Measurements from ENCODE around the gene PADI3.
"Not testable (repeated sequence)": the region's sequence is repeated elsewhere in the genome, so short reads cannot be mapped to it uniquely, and the experiment has no call there.

Gene PADI3

DNA sequence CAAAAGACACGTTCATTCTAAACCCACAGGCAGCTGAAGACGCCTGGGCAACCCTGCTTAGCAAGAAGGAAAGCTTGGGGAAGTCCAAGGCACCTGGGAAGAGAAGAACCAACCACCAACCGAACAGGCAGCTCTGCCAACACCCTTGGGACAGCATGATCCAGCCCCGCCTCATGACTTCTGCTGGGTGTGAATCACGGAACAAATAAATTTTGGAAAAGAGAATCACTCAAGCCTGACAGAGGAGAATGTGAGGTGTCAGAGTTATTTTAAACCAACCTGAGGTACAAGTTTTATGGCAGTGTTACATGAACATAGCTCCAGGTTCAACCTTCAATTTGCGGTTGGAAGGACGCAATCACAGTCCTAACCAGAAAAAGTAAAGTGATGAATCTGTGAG, 49.1 kb downstream of the PADI3 start:
- DNase-seq (ENCODE audit: low read depth in 2 of 3, low spot score in 1 of 3): no peak

DNA sequence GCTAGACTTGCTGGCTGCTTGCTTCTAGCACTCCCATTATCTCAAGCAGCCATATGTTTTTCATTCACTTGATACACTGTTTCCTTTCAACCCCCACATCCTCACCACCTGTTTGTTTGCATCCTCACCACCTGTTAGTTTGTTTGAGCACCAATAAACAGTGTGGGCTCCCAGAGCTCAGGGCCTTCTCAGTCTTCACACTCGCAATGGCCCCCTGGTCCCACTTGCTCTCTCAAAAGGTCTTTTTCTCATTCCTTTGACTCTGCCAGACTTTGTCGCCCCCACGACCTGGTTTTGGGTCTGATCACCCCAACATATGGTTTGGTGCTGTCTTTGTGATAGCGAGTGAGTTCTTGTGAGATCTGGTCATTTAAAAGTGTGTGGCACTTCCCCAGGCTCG, 52.9 kb downstream of the PADI3 start:
- DNase-seq (ENCODE audit: low read depth in 2 of 3, low spot score in 1 of 3): no peak

DNA sequence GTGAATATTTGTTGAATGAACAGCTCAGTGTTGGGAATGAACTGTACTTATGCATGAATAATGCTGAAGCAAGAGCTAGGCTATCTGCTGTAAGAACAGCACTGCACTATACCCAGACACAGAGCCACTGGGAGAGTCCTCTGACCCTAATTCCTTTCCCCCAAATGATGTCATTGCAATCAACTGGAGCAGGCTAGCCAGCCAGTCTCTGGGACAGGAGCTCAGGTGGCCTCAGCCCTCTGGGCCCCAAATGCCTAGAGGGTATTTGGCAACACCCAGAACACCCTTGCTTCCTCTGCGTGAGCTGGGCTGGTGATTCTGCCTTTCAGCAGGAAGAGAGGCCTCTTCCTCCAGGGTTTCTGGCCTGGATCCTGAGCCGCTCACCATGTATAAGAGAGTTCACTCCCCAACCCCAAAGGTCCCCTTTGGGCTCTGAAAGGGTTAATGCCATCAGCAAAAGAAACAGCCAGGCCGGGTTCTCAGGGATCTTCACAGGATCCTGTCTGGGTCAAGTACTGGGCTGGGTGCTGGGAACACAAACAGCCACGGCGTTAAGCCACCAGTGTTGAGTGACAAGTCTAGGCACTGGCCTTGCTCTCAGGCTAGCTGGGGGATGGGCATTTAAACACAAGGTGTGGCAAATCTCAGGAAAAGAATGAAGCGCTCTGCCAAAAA, 55.4 kb downstream of the PADI3 start:
- no peak for DNase-seq (ENCODE audit: low read depth in 2 of 3, low spot score in 1 of 3)

DNA sequence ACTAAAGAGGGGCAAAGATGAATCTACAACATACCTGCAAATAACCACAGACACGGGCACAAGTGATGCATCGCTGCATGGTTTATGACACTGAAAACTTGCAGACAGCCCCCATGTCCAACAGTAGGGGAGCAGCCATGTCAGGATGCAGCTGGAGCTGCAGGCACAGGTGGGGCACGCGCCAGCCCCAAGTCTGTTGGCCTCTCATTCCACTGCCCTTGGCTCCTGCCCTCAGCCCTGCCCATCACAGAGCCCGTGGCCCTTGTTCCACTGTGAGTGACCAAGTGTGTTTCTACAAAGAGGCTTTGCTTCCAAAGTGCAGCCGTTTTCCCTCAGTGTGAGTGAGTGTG, 55.9 kb downstream of the PADI3 start:
- DNase-seq (ENCODE audit: low read depth in 2 of 3, low spot score in 1 of 3): no peak

DNA sequence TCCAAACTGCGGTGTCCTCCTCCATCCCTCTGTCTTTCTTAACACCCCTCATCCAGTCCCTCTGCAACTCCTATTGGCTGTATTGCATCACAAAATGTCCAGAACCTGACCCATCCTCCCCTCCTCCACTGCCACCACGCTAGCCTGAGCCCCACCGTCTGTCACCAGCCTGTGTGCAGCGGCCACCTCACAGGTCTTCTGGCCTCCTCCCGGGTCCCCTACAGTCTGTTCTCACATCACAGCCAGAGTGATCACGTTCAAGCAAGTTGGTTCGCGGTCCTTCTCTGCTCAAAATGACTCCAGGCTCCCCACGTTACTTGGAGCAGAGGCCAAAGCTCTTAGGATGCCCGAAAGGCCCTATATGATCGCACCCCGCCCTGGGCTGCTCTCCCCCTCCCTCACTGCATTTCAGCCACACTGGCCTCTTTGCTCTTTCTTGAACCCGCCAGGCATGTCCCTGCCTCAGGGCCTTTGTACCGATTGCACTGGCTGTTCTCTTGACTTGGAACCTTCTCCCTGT, 56.7 kb downstream of the PADI3 start:
- DNase-seq (ENCODE audit: low read depth in 2 of 3, low spot score in 1 of 3): no peak

DNA sequence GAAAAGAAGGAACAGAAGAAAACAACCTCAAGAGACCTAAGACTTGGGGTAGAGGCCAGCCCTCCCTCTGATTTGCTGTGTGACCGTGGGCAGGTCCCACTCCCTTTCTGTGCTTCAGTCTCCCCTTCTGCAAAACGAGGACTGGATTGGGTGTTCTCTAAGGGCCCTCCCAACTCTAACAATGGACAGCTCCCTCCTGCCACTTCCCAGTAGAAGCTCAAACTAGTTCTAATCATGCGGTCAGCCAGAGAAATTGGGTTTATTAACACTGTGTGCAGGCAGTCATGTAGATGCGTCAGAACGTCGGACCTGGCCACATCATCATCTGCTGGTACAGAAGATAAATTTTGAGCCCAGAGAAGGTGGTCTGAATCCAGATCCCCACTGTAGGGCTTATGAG, 57.5 kb downstream of the PADI3 start:
- no peak for DNase-seq (ENCODE audit: low read depth in 2 of 3, low spot score in 1 of 3)

DNA sequence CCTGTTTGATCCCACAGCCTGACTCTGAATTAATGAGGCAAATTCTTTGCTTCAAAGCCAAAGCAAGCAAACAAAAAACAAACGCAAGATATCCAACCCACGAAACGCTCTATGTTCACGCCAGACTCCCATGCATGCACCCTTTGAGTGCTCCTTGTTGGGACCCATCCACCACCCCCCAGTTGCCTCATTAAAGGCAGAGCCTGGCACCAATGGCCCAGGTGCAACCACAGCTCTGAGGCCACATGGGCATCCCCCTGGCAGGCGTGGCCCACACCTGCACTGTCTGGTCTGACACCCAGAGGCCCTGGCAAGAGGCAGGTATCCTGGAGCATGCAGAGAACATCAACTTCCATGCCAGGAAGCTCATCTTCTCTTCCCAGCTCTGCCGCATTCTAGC, 58.0 kb downstream of the PADI3 start:
- no peak for DNase-seq (ENCODE audit: low read depth in 2 of 3, low spot score in 1 of 3)

DNA sequence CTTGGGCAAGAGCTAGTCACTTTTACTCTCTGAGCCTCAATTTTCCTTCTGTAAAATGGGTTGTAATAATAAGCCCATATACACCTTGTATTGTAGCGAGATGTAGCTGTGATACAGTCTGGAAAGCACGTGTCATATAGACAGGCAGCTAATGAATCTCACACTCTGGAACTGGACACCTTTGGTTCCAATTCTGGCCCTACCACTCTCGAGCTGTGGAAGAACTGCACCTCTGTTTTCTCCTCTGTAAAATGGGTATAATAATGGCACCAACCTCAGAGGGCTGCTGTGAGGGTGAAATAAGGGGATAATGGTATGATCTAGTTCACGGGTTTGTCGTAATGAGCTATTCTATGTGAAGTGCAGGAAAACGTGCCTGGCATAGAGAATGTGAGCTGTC, 58.4 kb downstream of the PADI3 start:
- no peak for DNase-seq (ENCODE audit: low read depth in 2 of 3, low spot score in 1 of 3)

DNA sequence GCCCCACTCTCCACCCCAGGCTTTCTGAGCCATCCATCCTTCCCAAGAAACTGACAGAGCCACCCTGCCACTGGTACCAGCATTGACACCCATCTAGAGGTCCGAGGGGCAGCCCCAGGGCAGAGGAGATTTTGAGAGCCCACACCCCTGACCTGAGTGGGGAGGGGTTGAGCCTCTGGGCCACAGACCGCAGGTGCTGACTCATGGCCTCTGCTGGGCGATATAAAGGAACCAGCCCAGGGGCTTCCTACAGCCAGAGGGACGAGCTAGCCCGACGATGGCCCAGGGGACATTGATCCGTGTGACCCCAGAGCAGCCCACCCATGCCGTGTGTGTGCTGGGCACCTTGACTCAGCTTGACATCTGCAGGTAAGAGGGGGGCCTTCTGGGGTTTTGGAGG, 59.0 kb downstream of the PADI3 start, which contains the start of gene PADI4:
Gene PADI4, plus strand, starts transcription at position 252 of the 400 bp plus-strand sequence. Its CDS starts 26 bp downstream, at position 278.
- no peak for DNase-seq (ENCODE audit: low read depth in 2 of 3, low spot score in 1 of 3)

DNA sequence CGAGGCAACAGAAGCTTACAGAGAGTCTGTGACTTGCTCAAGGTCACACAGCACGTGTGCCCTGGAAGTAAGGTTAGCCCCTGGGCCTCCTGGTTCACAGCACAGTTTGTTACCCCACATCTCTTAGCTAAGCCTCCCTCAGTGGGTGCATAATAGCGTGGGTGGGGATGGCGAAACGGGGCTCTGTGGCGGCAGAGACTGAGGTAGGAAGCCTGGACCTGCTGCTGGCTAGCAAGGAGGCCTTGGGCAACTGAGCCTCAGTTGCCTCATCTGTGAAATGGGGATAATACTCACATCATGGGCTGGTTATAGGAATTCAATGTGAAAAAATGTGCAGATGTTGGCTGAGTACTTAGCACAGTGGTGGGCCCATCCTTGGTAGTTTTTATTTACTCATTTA, 59.7 kb downstream of the PADI3 start:
- DNase-seq (ENCODE audit: low read depth in 2 of 3, low spot score in 1 of 3): no peak

DNA sequence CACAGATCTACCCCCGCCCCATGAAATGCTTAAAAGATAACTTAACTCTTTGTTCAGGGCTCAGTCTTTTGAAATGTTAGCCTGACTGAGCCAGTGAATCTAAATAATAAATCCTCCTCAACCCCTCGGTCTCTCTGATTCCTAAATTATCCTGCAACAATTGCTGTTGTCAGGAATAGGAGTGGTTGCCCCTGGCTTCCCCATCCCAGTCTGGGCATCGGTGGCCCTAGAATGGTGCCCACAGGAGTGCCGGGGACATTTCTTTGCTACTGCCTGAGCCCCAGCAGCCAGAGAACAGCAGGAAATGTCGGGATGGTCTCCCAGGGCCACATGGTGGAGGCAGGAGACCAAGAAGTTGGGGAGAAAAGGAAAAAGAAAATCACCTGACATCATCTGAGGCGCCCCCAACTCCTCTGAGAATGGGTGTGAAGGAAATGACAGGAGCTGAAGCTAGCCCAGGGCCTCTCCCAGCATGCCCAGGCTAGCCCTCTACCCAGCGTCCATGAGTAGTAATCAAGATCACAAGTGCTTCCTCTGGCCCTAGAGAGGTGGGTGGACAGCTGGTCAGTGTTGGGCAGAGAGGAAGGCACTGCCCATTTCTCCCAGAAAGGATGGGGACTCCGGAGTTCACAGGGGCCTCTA, 60.6 kb downstream of the PADI3 start:
- DNase-seq (ENCODE audit: low read depth in 2 of 3, low spot score in 1 of 3): no peak

DNA sequence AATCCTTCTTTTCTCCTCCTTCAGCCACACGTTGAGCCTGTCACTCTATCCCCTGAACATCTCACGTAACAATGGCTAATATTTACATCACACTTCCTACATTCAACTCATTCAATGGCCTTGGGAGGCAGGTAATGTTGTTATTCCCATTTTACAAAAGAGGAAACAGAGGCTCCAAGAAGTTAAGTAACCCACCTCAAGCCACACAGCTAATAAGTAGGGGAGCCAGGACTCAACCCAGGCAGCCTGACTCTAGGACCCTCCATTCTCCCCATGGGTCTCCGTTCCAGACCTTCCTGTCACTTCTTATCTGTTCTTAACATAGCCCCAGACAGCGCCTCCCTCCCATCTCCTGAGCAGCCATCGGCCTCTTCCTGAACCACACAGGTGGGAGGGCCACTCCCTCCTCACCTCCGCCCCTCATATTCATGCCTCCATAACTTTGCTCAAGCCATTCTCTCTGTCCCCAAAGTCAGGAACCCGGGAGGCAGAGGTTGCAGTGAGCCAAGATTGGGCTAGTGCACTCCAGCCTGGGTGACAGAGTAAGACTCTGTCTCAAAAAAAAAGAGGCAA, 61.3 kb downstream of the PADI3 start:
- no peak for DNase-seq (ENCODE audit: low read depth in 2 of 3, low spot score in 1 of 3)

DNA sequence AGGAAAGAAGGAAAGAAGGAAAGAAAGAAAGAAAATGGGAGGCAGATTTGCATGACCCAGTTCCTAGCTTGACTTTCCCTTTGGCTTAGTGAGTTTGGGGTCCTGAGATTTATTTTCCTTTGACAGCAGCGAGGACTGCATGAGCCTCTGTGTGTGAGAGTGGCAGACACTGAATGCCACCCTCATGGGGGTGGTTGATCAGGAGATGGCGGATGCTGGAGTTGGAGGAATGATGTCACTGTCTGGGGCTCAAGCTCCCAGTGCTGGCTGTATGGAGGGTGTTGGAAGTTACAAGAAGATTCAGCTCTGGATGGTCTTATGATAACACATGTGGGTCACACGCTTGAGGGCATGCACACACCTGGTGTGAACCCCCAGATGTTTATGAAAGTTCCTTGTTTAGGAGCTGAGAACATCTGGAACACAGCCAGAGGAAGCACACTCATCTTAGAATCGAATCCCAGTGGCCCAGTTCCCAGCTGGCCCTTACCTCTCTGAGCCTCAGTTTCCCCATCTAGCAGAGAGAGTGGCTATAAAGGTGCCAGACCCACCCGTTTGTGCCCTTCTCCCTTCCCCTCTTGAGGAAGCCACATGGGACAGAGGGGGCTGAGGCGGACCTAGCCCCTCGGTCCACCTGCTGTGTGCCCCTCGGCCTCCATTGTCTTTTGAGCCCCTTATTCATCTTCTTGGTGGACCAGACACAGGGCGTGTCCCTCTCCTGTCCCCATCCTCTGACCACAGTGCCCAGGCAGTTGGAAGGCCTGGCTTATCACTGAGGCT, 64.8 kb downstream of the PADI3 start:
- DNase-seq (ENCODE audit: low read depth in 2 of 3, low spot score in 1 of 3): no peak

DNA sequence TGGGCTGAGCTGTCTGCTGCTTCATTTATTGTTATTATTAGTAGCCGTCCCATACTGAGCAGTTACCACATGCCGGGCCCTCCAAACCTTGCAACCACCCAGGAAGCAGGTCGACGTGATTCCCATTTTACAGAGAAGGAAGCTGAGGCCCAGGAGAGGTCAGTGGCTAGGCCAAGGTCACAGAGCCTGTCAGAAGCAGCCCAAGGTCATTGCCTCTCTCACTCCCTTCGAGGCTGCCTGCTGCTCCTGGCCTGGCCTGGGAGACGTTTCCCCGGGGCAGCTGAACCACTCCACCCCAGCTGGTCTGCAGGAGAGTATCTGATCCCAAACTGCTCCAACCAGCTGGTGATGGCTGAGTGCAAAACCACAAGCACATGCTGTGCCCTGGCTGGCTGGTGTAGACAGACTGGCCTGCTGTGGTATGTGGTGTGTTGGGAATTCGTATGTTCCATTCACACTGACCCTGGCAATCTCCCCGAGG, 65.6 kb downstream of the PADI3 start:
- no peak for DNase-seq (ENCODE audit: low read depth in 2 of 3, low spot score in 1 of 3)

DNA sequence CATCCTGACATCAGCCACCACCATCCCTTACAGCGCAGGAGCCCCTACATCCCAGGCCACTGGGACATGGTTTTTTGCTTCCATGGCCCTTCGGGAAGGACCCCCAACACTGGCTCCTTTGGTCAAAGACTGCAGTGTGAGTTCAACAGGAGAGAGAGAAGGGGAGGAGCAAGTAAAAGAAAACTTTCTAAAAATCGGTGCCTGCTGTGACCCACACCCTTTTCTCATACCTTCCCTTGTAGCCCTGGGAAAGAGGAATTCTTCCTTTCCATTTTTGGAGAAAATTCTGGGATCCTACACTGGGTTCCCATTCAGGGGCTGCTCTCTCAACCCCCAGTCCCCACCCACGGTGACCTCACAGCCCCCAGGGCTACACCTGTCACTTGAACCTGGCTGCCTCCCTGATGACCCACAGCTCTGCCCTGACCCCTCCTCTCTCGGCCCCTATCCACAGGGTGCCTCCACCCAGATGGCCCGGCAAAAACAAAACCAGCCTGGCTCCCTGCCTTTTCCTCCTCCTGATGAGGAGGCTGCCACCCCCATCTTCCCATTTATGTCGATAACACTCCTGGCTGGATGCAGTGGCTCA, 66.7 kb downstream of the PADI3 start:
- no peak for DNase-seq (ENCODE audit: low read depth in 2 of 3, low spot score in 1 of 3)

DNA sequence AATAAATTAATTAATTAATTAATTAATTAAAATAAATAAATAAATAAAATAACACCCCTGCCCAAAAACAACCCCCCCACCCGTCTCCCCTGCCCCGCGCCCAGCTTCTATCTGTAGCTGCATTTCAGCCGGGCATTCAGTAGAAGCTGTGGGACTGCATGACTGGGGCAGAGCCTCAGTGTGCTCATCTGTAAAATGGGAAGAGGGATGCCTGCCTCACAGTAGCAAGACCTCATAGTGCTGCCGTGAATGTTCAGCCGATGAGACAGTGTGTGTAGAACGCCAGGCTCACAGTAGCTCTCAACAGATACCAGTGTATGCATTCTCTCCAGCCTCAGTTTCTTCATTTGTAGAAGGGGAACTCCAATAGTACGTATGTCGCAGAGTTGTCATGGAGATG, 67.8 kb downstream of the PADI3 start:
- no peak for DNase-seq (ENCODE audit: low read depth in 2 of 3, low spot score in 1 of 3)

DNA sequence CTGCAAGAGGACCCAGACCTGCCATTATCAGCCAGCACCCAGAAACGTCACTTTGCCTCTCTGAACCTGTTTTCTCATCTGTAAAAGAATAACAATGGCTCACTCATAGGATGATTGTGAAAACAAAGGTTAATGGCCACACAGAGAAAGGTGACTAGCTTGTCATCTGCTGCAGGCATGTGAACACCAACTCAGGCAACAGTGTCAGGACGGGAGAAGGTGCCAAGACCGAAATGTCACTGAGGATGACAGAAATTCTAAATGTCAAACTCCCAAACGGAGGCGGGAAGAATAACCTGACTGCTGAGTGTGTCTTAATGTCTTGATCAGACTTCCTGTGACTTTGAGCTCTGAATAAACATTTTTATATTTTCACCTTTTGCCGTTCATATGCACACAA, 69.4 kb downstream of the PADI3 start:
- DNase-seq (ENCODE audit: low read depth in 2 of 3, low spot score in 1 of 3): no peak

DNA sequence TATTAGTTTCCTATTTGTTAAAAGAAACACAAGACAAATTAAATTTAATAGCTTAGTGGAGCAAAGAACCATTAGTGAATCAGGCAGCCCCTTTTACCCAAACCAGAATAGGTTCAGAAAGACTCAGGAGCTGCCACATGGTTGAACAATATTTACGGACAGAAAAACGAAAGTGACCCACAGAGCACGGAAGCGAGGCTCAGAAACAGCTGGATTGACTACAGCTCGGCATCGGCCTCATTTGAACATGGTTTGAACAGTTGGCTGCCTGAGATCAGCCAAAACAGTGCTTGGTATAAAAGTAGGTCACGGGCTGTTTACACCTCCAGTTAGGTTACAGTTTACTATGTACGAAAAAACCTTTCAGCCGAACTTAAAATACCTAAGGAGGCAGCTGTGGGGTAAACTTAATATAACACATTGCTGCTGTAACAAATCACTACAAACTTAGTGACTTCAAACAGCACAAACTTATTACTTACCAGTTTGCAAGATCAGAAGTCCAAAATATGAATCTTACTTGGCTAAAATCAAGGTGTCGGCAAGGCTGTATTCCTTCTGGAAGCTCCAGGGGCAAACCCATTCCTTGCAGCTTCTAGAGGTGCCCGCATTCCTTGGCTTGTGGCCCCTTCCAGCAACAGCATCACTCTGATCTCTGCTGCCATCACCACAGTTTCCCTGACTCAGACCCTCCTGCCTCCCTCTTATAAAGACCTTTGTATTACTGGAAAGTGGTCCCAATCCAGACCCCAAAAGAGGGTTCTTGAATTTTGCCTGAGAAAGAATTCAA, 70.9 kb downstream of the PADI3 start:
- no peak for DNase-seq (ENCODE audit: low read depth in 2 of 3, low spot score in 1 of 3)

DNA sequence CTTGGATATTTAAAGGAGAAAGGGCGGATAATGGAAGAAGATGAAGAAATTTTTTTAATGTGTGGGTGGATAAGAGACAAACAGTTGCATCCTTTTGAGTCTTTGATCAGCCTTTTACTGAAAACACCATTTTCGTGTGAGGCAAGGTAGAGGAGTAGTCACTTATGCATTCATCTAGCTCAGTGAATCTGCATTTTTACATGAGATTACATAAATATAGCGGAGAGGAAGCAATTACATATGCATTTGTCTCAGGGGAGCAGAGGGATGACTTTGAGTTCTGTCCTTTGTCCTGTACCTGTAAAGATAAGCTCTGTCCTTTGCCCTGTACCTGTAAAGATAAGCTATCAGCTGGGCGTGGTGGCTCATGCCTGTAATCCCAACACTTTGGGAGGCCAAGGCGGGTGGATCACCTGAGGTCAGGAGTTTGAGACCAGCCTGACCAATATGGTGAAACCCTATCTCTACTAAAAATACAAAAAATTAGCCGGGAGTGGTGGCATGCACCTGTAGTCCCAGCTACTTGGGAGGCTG, 73.0 kb downstream of the PADI3 start:
- not testable (repeated sequence) for DNase-seq (ENCODE audit: low read depth in 2 of 3, low spot score in 1 of 3)

DNA sequence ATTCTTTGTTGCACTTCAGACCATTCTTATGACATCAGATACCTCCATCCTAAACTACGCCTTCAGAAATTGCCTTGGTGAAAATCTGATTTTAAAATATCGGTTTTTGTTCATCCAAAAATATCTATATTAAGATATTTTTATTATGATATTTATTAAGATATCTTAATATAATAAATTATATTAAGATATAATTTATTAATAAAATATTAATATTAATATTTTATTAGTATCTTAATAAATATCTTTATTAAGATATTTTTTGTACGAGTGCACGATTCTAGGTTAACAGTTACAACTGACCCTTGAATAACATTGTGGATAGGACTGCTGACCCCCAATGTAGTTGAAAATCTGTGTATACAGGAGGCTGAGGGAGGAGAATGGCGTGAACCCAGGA, 80.0 kb downstream of the PADI3 start:
- no peak for DNase-seq (ENCODE audit: low read depth in 2 of 3, low spot score in 1 of 3)
